ENCODE measurements around the gene ITCH. TPM values are rescaled to one million over a fixed set of nuclear protein-coding genes. Genes with fewer than 3 reads are reported as not detected.
"Not testable (repeated sequence)": the region's sequence is repeated elsewhere in the genome, so short reads cannot be mapped to it uniquely, and the experiment has no call there.

The ITCH gene
- total and polyA plus RNA-seq, 2 of the 8 experiments (the other 6 are each of a cell fraction or from before 2014, with no cell fraction given) = 3.9 to 45.2 TPM

GRCh38 chr20:34353467-34353866, 9.6 kb upstream of the ITCH start:
- ChIA-PET POLR2A (ENCODE audit: partially characterized antibody) (interaction anchor here (1.6 kb wide), 1 partner anchor 10 kb away, joined by 6 read pairs; the partner anchor contains the start of gene ITCH), CTCF (ENCODE audit: partially characterized antibody) (interaction anchor here (1.8 kb wide), 1 partner anchor 41 kb away, joined by 6 read pairs; no protein-coding TSS in a partner anchor)
- H2BK12ac ChIP-seq (ENCODE audit: low read depth, low read length) = not testable (repeated sequence)

More at GRCh38 chr20:34353467-34353866, 9.6 kb upstream of the ITCH start:
- H4K20me1 ChIP-seq (replicated peaks in 1 of 2; ENCODE audit: control insufficient read depth in 1 of 2, insufficient read depth in 2 of 2, low read length in 2 of 2); H3K14ac ChIP-seq (ENCODE audit: insufficient read length); H3K18ac ChIP-seq (ENCODE audit: extremely low read depth, low read length); DNase-seq (ENCODE audit: low read depth in 1 of 2, low spot score in 2 of 2); H3K9ac ChIP-seq (replicated peaks in 1 of 4; ENCODE audit: extremely low read depth in 1 of 4, low read depth in 3 of 4, low read length in 3 of 4); H4K8ac ChIP-seq (ENCODE audit: extremely low read depth, insufficient read depth, low read length); H3K4me2 ChIP-seq (ENCODE audit: insufficient read depth in 1 of 2, low read depth in 2 of 2, low read length in 2 of 2); H2BK20ac ChIP-seq (ENCODE audit: low read length); H4K91ac ChIP-seq (replicated peaks; ENCODE audit: insufficient read length, low read length); FAIRE-seq; H3K4me3 ChIP-seq (ENCODE audit: extremely low read depth in 1 of 4, insufficient read depth in 2 of 4, low read depth in 3 of 4, low read length in 4 of 4); H3K23ac ChIP-seq (ENCODE audit: insufficient read length); H2AFZ ChIP-seq (ENCODE audit: low read length); H2BK5ac ChIP-seq (ENCODE audit: low read depth, low read length); H3K4ac ChIP-seq (replicated peaks; ENCODE audit: insufficient read length, low read depth, low read length); H3K36me3 ChIP-seq (ENCODE audit: control insufficient read depth in 2 of 4, insufficient read depth in 4 of 4, low read length in 3 of 4); H2BK15ac ChIP-seq (ENCODE audit: low read length); H4K5ac ChIP-seq (ENCODE audit: insufficient read length, low read depth, low read length); H3K56ac ChIP-seq (replicated peaks; ENCODE audit: insufficient read length, low read depth, low read length); H2AK5ac ChIP-seq (ENCODE audit: low read depth, low read length); H3K79me1 ChIP-seq (ENCODE audit: low read depth, low read length); H3K27me3 ChIP-seq (replicated peaks in 1 of 4; ENCODE audit: control insufficient read depth in 3 of 4, extremely low read depth in 1 of 4, insufficient read depth in 3 of 4, low read length in 3 of 4); H3K27ac ChIP-seq (ENCODE audit: low read depth, low read length); H2BK120ac ChIP-seq (replicated peaks; ENCODE audit: low read depth, low read length); H3K23me2 ChIP-seq (ENCODE audit: low read depth, low read length); H3K79me2 ChIP-seq (ENCODE audit: control insufficient read depth in 1 of 2, insufficient read depth in 2 of 2, low read length in 2 of 2); H3K9me3 ChIP-seq (ENCODE audit: insufficient read depth in 2 of 2, low read depth in 1 of 2, low read length in 1 of 2); H3K4me1 ChIP-seq (replicated peaks in 1 of 4; ENCODE audit: control insufficient read depth in 3 of 4, insufficient read depth in 4 of 4, low read length in 3 of 4): not testable (repeated sequence)
- WGBS, 2 experiments (ENCODE audit: extremely low coverage in 1 of 2, insufficient coverage in 1 of 2, insufficient read length in 1 of 2, insufficient replicate concordance in 2 of 2, low coverage in 1 of 2, low lambda C conversion rate in 2 of 2, missing lambda C conversion rate in 1 of 2) = 95% methylated on average over 6 of the region's 6 CpGs; no CpG with 5 or more reads in 1 of the 2 experiments
